ENCODE data around the gene CABLES2. TPM values are rescaled to one million over a fixed set of nuclear protein-coding genes. Genes with fewer than 3 reads are reported as not detected.

The CABLES2 gene
- total and polyA plus RNA-seq, 2 of the 4 experiments (the other 2 are of a cell fraction), result 1.4 to 5.1 TPM

- Histone ChIP-seq H4K20me1 (ENCODE audit: insufficient read depth, low read length) (peaks cover 5% of the 10 kb centered on the region; the same call in 1 of the 2 replicates), H3K27ac (ENCODE audit: insufficient read depth, low read length) (no peak overlapping the region; the same call in 1 of the 2 replicates), H2AK5ac (ENCODE audit: low read depth, low read length) (no peak overlapping the region), H3K9me3 (ENCODE audit: control insufficient read depth, insufficient read depth, low read length) (no peaks in the 10 kb centered on the region), H2BK20ac (ENCODE audit: low read depth, low read length) (no peak overlapping the region), H3K18ac (ENCODE audit: low read depth, low read length) (no peak overlapping the region), H3K9me1 (ENCODE audit: insufficient read depth, low read length) (no peaks in the 10 kb centered on the region), H3K14ac (replicated peaks; ENCODE audit: low read depth, low read length) (no peak overlapping the region), H2AFZ (replicated peaks; ENCODE audit: low read length, poor library complexity) (peak overlapping the region; percentile 19), H3K4me2 (ENCODE audit: low read depth, low read length) (peak overlapping the region; percentile 95), H2BK5ac (ENCODE audit: low read depth, low read length, poor library complexity, severe bottlenecking) (no peak overlapping the region), H3K23ac (ENCODE audit: low read depth, low read length) (no peak overlapping the region), H2AK9ac (replicated peaks; ENCODE audit: low read depth, low read length, poor library complexity) (peak overlapping the region; percentile 87), H3K9ac (ENCODE audit: low read depth, low read length) (peak overlapping the region; percentile 64; the same call in 1 of the 2 replicates), H4K8ac (ENCODE audit: low read depth in 2 of 2, low read length in 2 of 2) (no peak overlapping the region), H3K4me1 (ENCODE audit: control insufficient read depth, insufficient read depth, low read length) (peaks cover 6% of the 10 kb centered on the region; the same call in 1 of the 2 replicates), H4K91ac (ENCODE audit: insufficient read depth, low read depth, low read length) (no peak overlapping the region), H3K36me3 (ENCODE audit: control insufficient read depth, insufficient read depth, low read length) (no peaks in the 10 kb centered on the region; the same call in 1 of the 2 replicates), H4K5ac (ENCODE audit: low read depth, low read length) (no peak overlapping the region), H3K27me3 (ENCODE audit: control insufficient read depth, insufficient read depth, low read length) (peaks cover 8% of the 10 kb centered on the region; the same call in 1 of the 2 replicates), H3K4ac (ENCODE audit: low read depth, low read length) (no peak overlapping the region), H3K4me3 (ENCODE audit: insufficient read depth, low read depth, low read length) (no peak overlapping the region), H2BK120ac (ENCODE audit: low read depth, low read length) (no peak overlapping the region), H2BK15ac (ENCODE audit: low read depth, low read length) (no peak overlapping the region), H3K56ac (ENCODE audit: extremely low read depth, insufficient read depth, low read length) (no peak overlapping the region), H3K79me1 (ENCODE audit: low read depth in 1 of 2, low read length in 2 of 2) (peaks cover 10 to 17% of the 10 kb centered on the region in 2 experiments; a peak in 2 of 4 replicates)
- CTCF ChIA-PET, result no interaction called here
- intact Hi-C loops (cut with micrococcal nuclease), result loop anchor here (1.0 kb wide), 1 partner anchor 104 kb away; the partner anchor contains the start of gene ADRM1
- TF ChIP-seq RCOR1 (IDR thresholded peaks at IDR 0.05; ENCODE audit: insufficient replicate concordance, low read length), result no peak
- TF ChIP-seq, protein P1, sequence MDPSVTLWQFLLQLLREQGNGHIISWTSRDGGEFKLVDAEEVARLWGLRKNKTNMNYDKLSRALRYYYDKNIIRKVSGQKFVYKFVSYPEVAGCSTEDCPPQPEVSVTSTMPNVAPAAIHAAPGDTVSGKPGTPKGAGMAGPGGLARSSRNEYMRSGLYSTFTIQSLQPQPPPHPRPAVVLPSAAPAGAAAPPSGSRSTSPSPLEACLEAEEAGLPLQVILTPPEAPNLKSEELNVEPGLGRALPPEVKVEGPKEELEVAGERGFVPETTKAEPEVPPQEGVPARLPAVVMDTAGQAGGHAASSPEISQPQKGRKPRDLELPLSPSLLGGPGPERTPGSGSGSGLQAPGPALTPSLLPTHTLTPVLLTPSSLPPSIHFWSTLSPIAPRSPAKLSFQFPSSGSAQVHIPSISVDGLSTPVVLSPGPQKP (IDR thresholded peaks at IDR 0.05; ENCODE audit: borderline replicate concordance, low read depth, low read length), result no peak
- TF ChIP-seq NFE2L2 (IDR thresholded peaks at IDR 0.05; ENCODE audit: low read depth, low read length), result no peak
- no peak for TF ChIP-seq USF2 (IDR thresholded peaks at IDR 0.05; ENCODE audit: low read depth, low read length)
- no peak for TF ChIP-seq RFX5 (IDR thresholded peaks at IDR 0.05; ENCODE audit: low read depth, low read length)
- TF ChIP-seq RAD21 (IDR thresholded peaks at IDR 0.05; ENCODE audit: low read length), result no peak
- no peak for TF ChIP-seq CEBPB (IDR thresholded peaks at IDR 0.05; ENCODE audit: low read depth, low read length)
- no peak for TF ChIP-seq POLR2A (IDR thresholded peaks at IDR 0.05; ENCODE audit: low read depth, low read length)
- no peak for TF ChIP-seq CHD1 (IDR thresholded peaks at IDR 0.05; ENCODE audit: low read depth, low read length)
- TF ChIP-seq BHLHE40 (IDR thresholded peaks at IDR 0.05; ENCODE audit: low read depth, low read length), result no peak
- WGBS, 2 experiments (ENCODE audit: extremely low coverage in 2 of 2, insufficient read length in 1 of 2), result 46% methylated on average over 2 of the region's 10 CpGs; no CpG with 5 or more reads in 1 of the 2 experiments
- DNase-seq (no peak), ATAC-seq (ENCODE audit: low read depth) (no peak)
- dilution Hi-C loops (cut with HindIII; ENCODE audit: low sequenced_read_pairs, unreplicated experiment), result no loop called here
- BruUV-seq (replicated peaks), result no TSS peak
- in situ Hi-C loops (cut with MboI; ENCODE audit: low sequenced_read_pairs), result no loop called here
- POLR2A ChIA-PET (ENCODE audit: unreplicated experiment), result no interaction called here
These were observed 1.0 kb downstream of the CABLES2 start for GRCh38 chr20:62405981-62406513.

Data from IMR-90 (cell line).